AG04450 (cell line): ENCODE data around the gene TNRC18. TPM values are rescaled to one million over a fixed set of nuclear protein-coding genes. Genes with fewer than 3 reads are reported as not detected.

Source experiments
- CTCF ChIA-PET: fragments of 300-600, 350-600 bp; formaldehyde crosslinking; extraction: SDS; loops from one replicate; lab custom pipeline; 2022; ENCODE audit warnings: antibody characterized with exemption, inconsistent platforms; lab: Charles Lee
- POLR2A ChIA-PET: fragments of 350-600 bp; formaldehyde crosslinking; extraction: SDS; loops from one replicate; lab custom pipeline; 2021; ENCODE audit warnings: antibody characterized with exemption, inconsistent platforms; lab: Yijun Ruan, JAX
- DNase-seq: peaks from one replicate; pipeline ENCODE4 v3.0.0-alpha.2; 2011; ENCODE audit warnings: low read depth, low spot score
- H3K27ac ChIP-seq: one replicate; pipeline ENCODE4 v1.5.1; 2012; ENCODE audit warnings: low read depth, low read length, control low read depth
- H3K27me3 ChIP-seq: one replicate; pipeline ENCODE4 v1.6.0; 2012; ENCODE audit warnings: low read length; ENCODE audit not compliant: control insufficient read depth, insufficient read depth
- H3K4me3 ChIP-seq: 2 replicates; pipeline ENCODE4 v1.5.1; 2011; ENCODE audit warnings: mild to moderate bottlenecking, low read depth, low read length, control low read depth
- H3K9me3 ChIP-seq: 2 replicates; pipeline ENCODE4 v1.5.1; 2012; ENCODE audit warnings: low read length; ENCODE audit not compliant: control insufficient read depth, insufficient read depth
- CTCF ChIP-seq: IDR thresholded peaks from 2 replicates; pipeline ENCODE4 v1.5.1; 2011; ENCODE audit warnings: low read depth, low read length, control low read depth, inconsistent platforms
- polyA plus RNA-seq: library from polyadenylated mRNA; depleted of rRNA; stranded (reverse); fragments of >200 nt; gene quantifications from 2 replicates; pipeline ENCODE4 v1.2.3, GENCODE V29; 2011

The TNRC18 gene
- polyA plus RNA-seq, 1 experiment, result 13.4 TPM

GRCh38 chr7:5454485-5454884 lies 30.9 kb upstream of the TNRC18 start:
- no peak for TF ChIP-seq CTCF
- no peaks in the 10 kb centered on the region for H3K9me3 ChIP-seq
- ChIA-PET CTCF (no interaction called here), POLR2A (no interaction called here)
- no peaks in the 10 kb centered on the region for H3K27me3 ChIP-seq
- no peak overlapping the region for H3K27ac ChIP-seq
- H3K4me3 ChIP-seq, result no peak overlapping the region
- DNase-seq, result no peak

- CTCF ChIA-PET, result no interaction called here
- Histone ChIP-seq H3K9me3 (no peaks in the 10 kb centered on the region), H3K27me3 (no peaks in the 10 kb centered on the region), H3K4me3 (no peak overlapping the region), H3K27ac (no peak overlapping the region)
- POLR2A ChIA-PET, result no interaction called here
- DNase-seq, result no peak
- no peak for TF ChIP-seq CTCF
These were observed 30.0 kb upstream of the TNRC18 start for GRCh38 chr7:5453566-5454075.

GRCh38 chr7:5452937-5453540 lies 29.4 kb upstream of the TNRC18 start:
- CTCF ChIA-PET, result interaction anchor here (0.6 kb wide), 1 partner anchor 364 kb away, joined by 3 read pairs; no protein-coding TSS in a partner anchor
- peak; percentile 42 for DNase-seq

GRCh38 chr7:5452470-5452899 lies 28.9 kb upstream of the TNRC18 start:
- DNase-seq, result no peak
- H3K4me3 ChIP-seq, result no peak overlapping the region
- TF ChIP-seq CTCF, result no peak
- POLR2A ChIA-PET, result interaction anchor here (0.7 kb wide), 1 partner anchor 149 kb away, joined by 4 read pairs; no protein-coding TSS in a partner anchor
- H3K9me3 ChIP-seq, result no peaks in the 10 kb centered on the region
- CTCF ChIA-PET, result interaction anchor here (0.6 kb wide), 1 partner anchor 363 kb away, joined by 3 read pairs; no protein-coding TSS in a partner anchor
- no peaks in the 10 kb centered on the region for H3K27me3 ChIP-seq
- H3K27ac ChIP-seq, result no peak overlapping the region

More at GRCh38 chr7:5452937-5453540, 29.4 kb upstream of the TNRC18 start:
- POLR2A ChIA-PET, result interaction anchor here (0.7 kb wide), 1 partner anchor 148 kb away, joined by 4 read pairs; no protein-coding TSS in a partner anchor
- H3K27me3 ChIP-seq, result no peaks in the 10 kb centered on the region
- no peak overlapping the region for H3K27ac ChIP-seq
- H3K4me3 ChIP-seq, result no peak overlapping the region
- no peaks in the 10 kb centered on the region for H3K9me3 ChIP-seq
- TF ChIP-seq CTCF, result no peak

GRCh38 chr7:5451391-5451790 lies 27.8 kb upstream of the TNRC18 start:
- ChIA-PET CTCF (interaction anchor here (0.8 to 2.6 kb wide), 3 partner anchors 20 to 211 kb away, joined by 4 to 27 read pairs (median 18); no protein-coding TSS in a partner anchor), POLR2A (interaction anchor here (1.1 to 1.4 kb wide), 2 partner anchors 85 to 211 kb away, joined by 3 to 7 read pairs; no protein-coding TSS in a partner anchor)
- H3K27ac ChIP-seq, result no peak overlapping the region
- no peak for DNase-seq
- no peaks in the 10 kb centered on the region for H3K27me3 ChIP-seq
- H3K4me3 ChIP-seq, result no peak overlapping the region
- TF ChIP-seq CTCF, result no peak
- no peaks in the 10 kb centered on the region for H3K9me3 ChIP-seq
